Measurements from ENCODE around the gene SSX2IP. TPM values are rescaled to one million over a fixed set of nuclear protein-coding genes. Genes with fewer than 3 reads are reported as not detected.

Gene SSX2IP
- total RNA-seq, 1 donor from 2014 or later = 12.5 TPM

GRCh38 chr1:84620720-84621313 lies 69.4 kb downstream of the SSX2IP start:
- no peak for DNase-seq (ENCODE audit: low read depth)
- peak overlapping the region; percentile 62 for H3K4me3 ChIP-seq (ENCODE audit: low read depth, low read length)
- TF ChIP-seq, protein P1, sequence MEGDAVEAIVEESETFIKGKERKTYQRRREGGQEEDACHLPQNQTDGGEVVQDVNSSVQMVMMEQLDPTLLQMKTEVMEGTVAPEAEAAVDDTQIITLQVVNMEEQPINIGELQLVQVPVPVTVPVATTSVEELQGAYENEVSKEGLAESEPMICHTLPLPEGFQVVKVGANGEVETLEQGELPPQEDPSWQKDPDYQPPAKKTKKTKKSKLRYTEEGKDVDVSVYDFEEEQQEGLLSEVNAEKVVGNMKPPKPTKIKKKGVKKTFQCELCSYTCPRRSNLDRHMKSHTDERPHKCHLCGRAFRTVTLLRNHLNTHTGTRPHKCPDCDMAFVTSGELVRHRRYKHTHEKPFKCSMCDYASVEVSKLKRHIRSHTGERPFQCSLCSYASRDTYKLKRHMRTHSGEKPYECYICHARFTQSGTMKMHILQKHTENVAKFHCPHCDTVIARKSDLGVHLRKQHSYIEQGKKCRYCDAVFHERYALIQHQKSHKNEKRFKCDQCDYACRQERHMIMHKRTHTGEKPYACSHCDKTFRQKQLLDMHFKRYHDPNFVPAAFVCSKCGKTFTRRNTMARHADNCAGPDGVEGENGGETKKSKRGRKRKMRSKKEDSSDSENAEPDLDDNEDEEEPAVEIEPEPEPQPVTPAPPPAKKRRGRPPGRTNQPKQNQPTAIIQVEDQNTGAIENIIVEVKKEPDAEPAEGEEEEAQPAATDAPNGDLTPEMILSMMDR (conservative IDR thresholded peaks at IDR 0.05; ENCODE audit: low read depth, low read length) = peak; percentile 68

GRCh38 chr1:84619383-84620102 lies 70.7 kb downstream of the SSX2IP start:
- H3K4me3 ChIP-seq (ENCODE audit: low read depth, low read length) = peak overlapping the region; percentile 24
- DNase-seq (ENCODE audit: low read depth) = peak; percentile 66
- TF ChIP-seq, protein P1 (conservative IDR thresholded peaks at IDR 0.05; ENCODE audit: low read depth, low read length) = no peak

DNA sequence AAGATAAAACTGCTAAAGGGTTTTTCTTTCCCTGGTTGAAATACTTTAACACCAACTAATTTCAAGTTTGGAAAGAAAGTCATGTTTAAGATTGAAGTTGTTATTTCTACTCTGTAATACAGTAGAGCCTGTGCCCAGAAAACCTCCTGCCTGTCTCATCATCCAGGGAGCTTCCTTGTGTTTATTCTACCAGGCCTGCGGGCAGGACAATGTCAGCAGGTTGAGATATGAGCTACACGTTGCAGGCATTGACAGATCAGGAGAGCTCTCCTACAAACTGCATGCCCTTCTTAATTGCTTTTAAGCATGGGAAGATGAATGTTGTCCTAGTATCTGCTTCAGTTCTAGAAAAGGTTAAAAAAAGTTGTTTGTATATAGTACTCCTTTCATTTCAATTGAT lies 72.9 kb downstream of the SSX2IP start:
- TF ChIP-seq, protein P1 (conservative IDR thresholded peaks at IDR 0.05; ENCODE audit: low read depth, low read length) = no peak
- H3K4me3 ChIP-seq (ENCODE audit: low read depth, low read length) = no peak overlapping the region
- no peak for DNase-seq (ENCODE audit: low read depth)

- TF ChIP-seq, protein P1 (conservative IDR thresholded peaks at IDR 0.05; ENCODE audit: low read depth, low read length) = no peak
- H3K4me3 ChIP-seq (ENCODE audit: low read depth, low read length) = no peak overlapping the region
- no peak for DNase-seq (ENCODE audit: low read depth)
Measured at GRCh38 chr1:84615790-84616189, 74.5 kb downstream of the SSX2IP start.

- H3K4me3 ChIP-seq (ENCODE audit: low read depth, low read length) = no peak overlapping the region
- TF ChIP-seq, protein P1 (conservative IDR thresholded peaks at IDR 0.05; ENCODE audit: low read depth, low read length) = no peak
- no peak for DNase-seq (ENCODE audit: low read depth)
Measured at GRCh38 chr1:84613887-84614286, 76.4 kb downstream of the SSX2IP start.

GRCh38 chr1:84613026-84613425 lies 77.2 kb downstream of the SSX2IP start:
- no peak overlapping the region for H3K4me3 ChIP-seq (ENCODE audit: low read depth, low read length)
- TF ChIP-seq, protein P1 (conservative IDR thresholded peaks at IDR 0.05; ENCODE audit: low read depth, low read length) = no peak

DNA sequence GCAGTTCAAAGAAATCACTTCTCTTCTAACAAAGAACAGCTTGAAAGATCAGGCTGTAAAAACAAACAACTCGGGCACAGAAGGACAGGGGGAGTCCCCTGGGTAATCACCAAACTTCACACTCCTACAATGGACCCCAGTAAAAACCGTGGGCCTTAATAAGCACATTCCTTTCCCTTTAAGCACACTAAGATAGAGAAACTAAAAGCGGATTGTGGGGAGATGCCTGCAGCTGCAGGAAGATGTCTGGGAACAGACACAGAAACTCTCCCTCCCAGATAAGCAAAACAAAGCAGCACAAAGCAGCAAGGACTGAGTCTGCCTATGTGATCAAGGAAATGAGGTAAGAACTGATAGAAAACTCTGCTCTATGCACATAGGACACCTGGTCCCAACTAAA lies 78.5 kb downstream of the SSX2IP start:
- TF ChIP-seq, protein P1 (conservative IDR thresholded peaks at IDR 0.05; ENCODE audit: low read depth, low read length) = no peak
- no peak overlapping the region for H3K4me3 ChIP-seq (ENCODE audit: low read depth, low read length)
- DNase-seq (ENCODE audit: low read depth) = no peak

More at GRCh38 chr1:84613026-84613425, 77.2 kb downstream of the SSX2IP start:
- no peak for DNase-seq (ENCODE audit: low read depth)

Data from epithelial cell of proximal tubule (primary cell).